Astrocyte (in vitro differentiated cells and primary cell): ENCODE data around the gene RNF103. TPM values are rescaled to one million over a fixed set of nuclear protein-coding genes. Genes with fewer than 3 reads are reported as not detected.

Experiments
- DNase-seq: peaks from one replicate; pipeline ENCODE4 v3.0.0-alpha.2; 2010; ENCODE audit warnings: low read depth
- FAIRE-seq: peaks from 2 replicates; lab custom pipeline; 2011; peaks lifted over from hg19 to GRCh38; lab: Jason Lieb, UNC
- H2AFZ ChIP-seq: 2 replicates; pipeline ENCODE4 v1.6.0; 2012; ENCODE audit warnings: low read depth, low read length, inconsistent platforms
- H3K27ac ChIP-seq: 2 replicates; pipeline ENCODE4 v1.5.1; 2011; ENCODE audit warnings: low read depth, low read length, inconsistent platforms
- H3K27me3 ChIP-seq: 2 replicates; pipeline ENCODE4 v1.6.0; 2011; ENCODE audit warnings: low read length, inconsistent platforms; ENCODE audit not compliant: insufficient read depth
- H3K36me3 ChIP-seq: 2 replicates; pipeline ENCODE4 v1.5.1; 2011; ENCODE audit warnings: low read length, inconsistent platforms; ENCODE audit not compliant: insufficient read depth
- H3K4me1 ChIP-seq: 2 replicates; pipeline ENCODE4 v1.5.1; 2011; ENCODE audit warnings: low read length, inconsistent platforms; ENCODE audit not compliant: insufficient read depth
- H3K4me2 ChIP-seq: 2 replicates; pipeline ENCODE4 v1.6.0; 2012; ENCODE audit warnings: low read length, inconsistent platforms
- H3K4me3 ChIP-seq: 2 replicates; pipeline ENCODE4 v1.5.1; 2011; ENCODE audit warnings: low read depth, mild to moderate bottlenecking, low read length, inconsistent platforms; ENCODE audit not compliant: insufficient read depth
- H3K79me2 ChIP-seq: 2 replicates; pipeline ENCODE4 v1.6.0; 2012; ENCODE audit warnings: mild to moderate bottlenecking, low read length, inconsistent platforms; ENCODE audit not compliant: insufficient read depth
- H3K9ac ChIP-seq: 2 replicates; pipeline ENCODE4 v1.6.0; 2012; ENCODE audit warnings: mild to moderate bottlenecking, low read length, inconsistent platforms
- H3K9me3 ChIP-seq: 2 replicates; pipeline ENCODE4 v1.5.1; 2012; ENCODE audit warnings: low read depth, mild to moderate bottlenecking, low read length, inconsistent platforms; ENCODE audit not compliant: insufficient read depth
- H4K20me1 ChIP-seq: 2 replicates; pipeline ENCODE4 v1.6.0; 2012; ENCODE audit warnings: low read length, inconsistent platforms; ENCODE audit not compliant: insufficient read depth
- H3K27ac Mint-ChIP-seq: one replicate; pipeline ENCODE4 v1.8.0; 2021; ENCODE audit warnings: mild to moderate bottlenecking, mixed read lengths; ENCODE audit not compliant: unreplicated experiment
- H3K27me3 Mint-ChIP-seq: one replicate; pipeline ENCODE4 v1.8.0; 2021; ENCODE audit warnings: low read depth, mixed read lengths; ENCODE audit not compliant: unreplicated experiment
- H3K36me3 Mint-ChIP-seq: one replicate; pipeline ENCODE4 v1.8.0; 2021; ENCODE audit warnings: low read depth, mixed read lengths; ENCODE audit not compliant: unreplicated experiment
- H3K4me1 Mint-ChIP-seq: one replicate; pipeline ENCODE4 v1.8.0; 2021; ENCODE audit warnings: low read depth, mixed read lengths; ENCODE audit not compliant: unreplicated experiment
- H3K4me3 Mint-ChIP-seq: one replicate; pipeline ENCODE4 v1.8.0; 2021; ENCODE audit warnings: mild to moderate bottlenecking, moderate library complexity, mixed read lengths; ENCODE audit not compliant: unreplicated experiment
- H3K9me3 Mint-ChIP-seq: one replicate; pipeline ENCODE4 v1.8.0; 2021; ENCODE audit warnings: mild to moderate bottlenecking, mixed read lengths; ENCODE audit not compliant: unreplicated experiment
- CTCF ChIP-seq: IDR thresholded peaks from 2 replicates; pipeline ENCODE4 v1.5.1; 2011; ENCODE audit warnings: low read depth, mild to moderate bottlenecking, inconsistent platforms, low read length, moderate library complexity; ENCODE audit not compliant: insufficient read depth
- EZH2 ChIP-seq: IDR thresholded peaks from 2 replicates; pipeline ENCODE4 v1.6.1; 2012; ENCODE audit warnings: mild to moderate bottlenecking, low read length, inconsistent platforms; ENCODE audit not compliant: insufficient read depth
- total RNA-seq: library from RNA; stranded (reverse); gene quantifications from 2 replicates; pipeline ENCODE4 v1.2.1, GENCODE V29; 2021

Gene RNF103
- total RNA-seq, 1 donor from 2014 or later: 21.5 TPM

- Mint-ChIP-seq H3K9me3 (peaks cover 4% of the 10 kb centered on the region), H3K27me3 (no peaks in the 10 kb centered on the region), H3K4me3 (peak within 1 kb of the TSS; percentile 91), H3K36me3 (peaks cover 2% of the 10 kb centered on the region), H3K27ac (peak within 1 kb of the TSS; percentile 98), H3K4me1 (peaks cover 11% of the 10 kb centered on the region)
- Histone ChIP-seq H3K4me1 (peaks cover 4% of the 10 kb centered on the region), H3K27ac (peak within 1 kb of the TSS; percentile 99), H2AFZ (peak within 1 kb of the TSS; percentile 96), H3K4me3 (peak within 1 kb of the TSS; percentile 79), H4K20me1 (peaks cover 16% of the 10 kb centered on the region), H3K9ac (peak within 1 kb of the TSS; percentile 96), H3K4me2 (peak within 1 kb of the TSS; percentile 87), H3K79me2 (peaks cover 45% of the 10 kb centered on the region), H3K9me3 (no peaks in the 10 kb centered on the region), H3K36me3 (no peaks in the 10 kb centered on the region), H3K27me3 (no peaks in the 10 kb centered on the region)
- peak; percentile 88 for DNase-seq
- FAIRE-seq: no peak
- TF ChIP-seq EZH2 (no peak), CTCF (no peak)
Measured at GRCh38 chr2:86562922-86563649, 60.6 kb downstream of the RNF103 start, which contains the start of gene CHMP3. TSS of gene CHMP3 (minus strand) at chr2:86563443. CDS start at chr2:86563348, 95 bp downstream.

- DNase-seq (no peak), FAIRE-seq (no peak)
- H3K9ac ChIP-seq: peak overlapping the region; percentile 96
- TF ChIP-seq EZH2 (no peak), CTCF (no peak)
- H3K27ac ChIP-seq: peak overlapping the region; percentile 99
- Mint-ChIP-seq H3K36me3 (peaks cover 2% of the 10 kb centered on the region), H3K27me3 (no peaks in the 10 kb centered on the region), H3K4me3 (peak overlapping the region; percentile 91), H3K27ac (peak overlapping the region; percentile 98), H3K4me1 (peaks cover 11% of the 10 kb centered on the region), H3K9me3 (peaks cover 4% of the 10 kb centered on the region)
- no peaks in the 10 kb centered on the region for H3K9me3 ChIP-seq
- H3K4me1 ChIP-seq: peaks cover 4% of the 10 kb centered on the region
- peak overlapping the region; percentile 79 for H3K4me3 ChIP-seq
- H3K4me2 ChIP-seq: peak overlapping the region; percentile 87
- H2AFZ ChIP-seq: peak overlapping the region; percentile 96
- H3K27me3 ChIP-seq: no peaks in the 10 kb centered on the region
- peaks cover 51% of the 10 kb centered on the region for H3K79me2 ChIP-seq
- no peaks in the 10 kb centered on the region for H3K36me3 ChIP-seq
- H4K20me1 ChIP-seq: peaks cover 19% of the 10 kb centered on the region
Measured at GRCh38 chr2:86562485-86562921, 61.2 kb downstream of the RNF103 start.

- DNase-seq: no peak
- no peaks in the 10 kb centered on the region for H3K4me1 ChIP-seq
- Mint-ChIP-seq H3K27ac (no peak overlapping the region), H3K36me3 (peaks cover 2% of the 10 kb centered on the region), H3K4me3 (no peak overlapping the region), H3K4me1 (peaks cover 11% of the 10 kb centered on the region), H3K9me3 (no peaks in the 10 kb centered on the region), H3K27me3 (no peaks in the 10 kb centered on the region)
- no peak overlapping the region for H3K4me2 ChIP-seq
- H2AFZ ChIP-seq: no peak overlapping the region
- peaks cover 94% of the 10 kb centered on the region for H3K79me2 ChIP-seq
- no peaks in the 10 kb centered on the region for H3K9me3 ChIP-seq
- H4K20me1 ChIP-seq: peaks cover 42% of the 10 kb centered on the region
- FAIRE-seq: no peak
- no peak overlapping the region for H3K27ac ChIP-seq
- H3K36me3 ChIP-seq: peaks cover 2% of the 10 kb centered on the region
- H3K9ac ChIP-seq: no peak overlapping the region
- H3K4me3 ChIP-seq: no peak overlapping the region
- no peaks in the 10 kb centered on the region for H3K27me3 ChIP-seq
- TF ChIP-seq CTCF (no peak), EZH2 (no peak)
Measured at GRCh38 chr2:86557836-86558235, 65.8 kb downstream of the RNF103 start.
